ENCODE data around the gene MYO7B.

MYO7B gene

DNA sequence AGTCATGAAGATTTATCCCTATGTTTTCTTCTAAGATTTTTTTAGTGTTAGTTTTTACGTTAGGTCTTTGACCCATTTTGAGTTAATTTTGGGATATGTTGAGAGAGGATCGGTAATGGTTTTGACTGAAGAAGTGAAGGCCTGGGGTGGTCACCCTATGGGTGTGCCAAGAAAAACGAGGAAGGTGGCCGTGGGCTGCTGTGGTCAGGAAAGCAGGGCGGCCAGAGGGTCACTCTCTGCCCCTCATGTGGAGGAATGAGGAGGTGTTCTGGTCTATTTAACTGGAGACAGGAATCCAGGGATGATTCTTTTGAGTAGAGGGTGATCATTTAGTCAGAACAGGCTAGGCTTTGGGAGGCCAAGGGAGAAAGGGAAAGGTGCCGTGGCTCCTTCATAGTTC, 50.7 kb downstream of the MYO7B start:
- DNase-seq (ENCODE audit: low read depth in 4 of 4, low spot score in 1 of 4), result no peak

DNA sequence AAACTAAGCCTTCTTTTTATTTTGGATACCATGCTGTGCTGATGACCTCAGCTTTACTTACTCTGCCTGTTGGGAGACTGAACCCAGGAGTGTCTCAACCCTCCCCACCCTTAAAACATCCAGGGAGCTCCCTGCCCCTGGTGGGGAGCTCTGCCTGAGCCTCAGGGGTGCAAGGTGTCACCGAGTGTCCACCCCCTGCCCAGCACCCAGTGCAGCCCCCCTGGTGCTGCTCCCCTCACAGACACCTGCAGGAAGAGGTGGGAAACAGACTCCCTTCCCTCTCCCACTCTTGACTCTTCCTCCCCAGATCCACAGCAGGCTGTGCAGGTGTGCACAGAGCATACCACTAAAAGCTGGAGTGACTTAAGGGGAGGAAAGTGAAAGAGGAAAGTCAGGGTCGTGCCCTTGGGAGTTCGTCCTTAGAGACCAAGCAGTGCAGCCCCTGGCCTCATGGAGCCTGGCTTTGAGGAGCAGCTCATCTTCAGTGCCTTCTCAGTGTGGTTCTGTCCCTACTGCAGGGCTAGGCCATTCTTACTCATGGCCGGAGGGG, 51.3 kb downstream of the MYO7B start:
- DNase-seq (ENCODE audit: low read depth in 4 of 4, low spot score in 1 of 4), result no peak

DNA sequence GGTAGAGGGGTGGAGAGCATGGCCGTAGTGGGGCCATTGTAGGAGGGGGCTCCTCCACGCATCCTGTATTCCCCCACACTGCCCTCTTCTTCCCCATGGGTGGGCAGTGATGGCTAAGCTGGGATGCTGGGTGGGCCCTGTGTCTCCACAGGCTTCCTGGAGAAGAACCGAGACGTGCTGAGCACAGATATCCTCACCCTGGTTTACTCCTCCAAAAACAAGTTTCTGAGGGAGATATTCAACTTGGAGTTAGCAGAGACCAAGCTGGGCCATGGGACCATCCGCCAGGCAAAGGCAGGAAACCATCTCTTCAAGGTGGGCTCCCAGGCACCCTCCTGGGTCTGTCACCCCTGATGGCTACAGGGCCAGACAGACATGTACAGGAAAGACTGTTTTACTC, 52.8 kb downstream of the MYO7B start:
- DNase-seq (ENCODE audit: low read depth in 4 of 4, low spot score in 1 of 4), result no peak

DNA sequence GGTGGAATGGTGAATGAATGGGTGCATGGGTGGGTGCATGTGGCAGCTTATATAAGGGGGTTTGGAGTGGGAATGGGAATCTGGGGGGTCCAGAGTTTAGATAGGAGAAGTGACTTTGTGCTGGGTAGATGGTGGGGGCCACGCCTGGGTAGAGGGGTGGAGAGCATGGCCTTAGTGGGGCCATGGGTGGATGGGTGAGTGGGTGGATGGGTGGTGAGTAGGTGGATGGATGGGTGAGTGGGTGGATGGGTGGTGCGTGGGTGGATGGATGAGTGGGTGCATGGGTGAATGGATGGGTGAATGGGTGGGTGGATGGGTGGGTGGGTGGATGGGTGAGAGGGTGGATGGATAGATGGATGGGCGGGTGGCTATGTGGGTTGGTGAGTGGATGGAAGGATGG, 53.9 kb downstream of the MYO7B start:
- DNase-seq (ENCODE audit: low read depth in 4 of 4, low spot score in 1 of 4), result no peak

DNA sequence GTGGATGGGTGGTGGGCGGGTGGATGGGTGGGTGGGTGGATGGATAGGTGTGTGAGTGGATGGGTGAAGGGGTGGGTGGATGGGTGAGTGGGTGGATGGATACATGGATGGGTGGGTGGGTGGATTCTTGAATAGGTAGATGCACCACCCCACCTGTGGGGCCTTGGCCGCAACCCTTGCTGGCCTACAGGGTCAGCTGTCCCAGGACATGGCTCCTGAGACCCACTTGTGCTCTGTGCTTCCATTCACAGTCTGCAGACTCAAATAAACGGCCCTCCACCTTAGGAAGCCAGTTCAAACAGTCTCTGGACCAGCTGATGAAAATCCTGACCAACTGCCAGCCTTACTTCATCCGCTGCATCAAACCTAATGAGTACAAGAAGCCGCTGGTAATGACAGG, 54.4 kb downstream of the MYO7B start:
- no peak for DNase-seq (ENCODE audit: low read depth in 4 of 4, low spot score in 1 of 4)

DNA sequence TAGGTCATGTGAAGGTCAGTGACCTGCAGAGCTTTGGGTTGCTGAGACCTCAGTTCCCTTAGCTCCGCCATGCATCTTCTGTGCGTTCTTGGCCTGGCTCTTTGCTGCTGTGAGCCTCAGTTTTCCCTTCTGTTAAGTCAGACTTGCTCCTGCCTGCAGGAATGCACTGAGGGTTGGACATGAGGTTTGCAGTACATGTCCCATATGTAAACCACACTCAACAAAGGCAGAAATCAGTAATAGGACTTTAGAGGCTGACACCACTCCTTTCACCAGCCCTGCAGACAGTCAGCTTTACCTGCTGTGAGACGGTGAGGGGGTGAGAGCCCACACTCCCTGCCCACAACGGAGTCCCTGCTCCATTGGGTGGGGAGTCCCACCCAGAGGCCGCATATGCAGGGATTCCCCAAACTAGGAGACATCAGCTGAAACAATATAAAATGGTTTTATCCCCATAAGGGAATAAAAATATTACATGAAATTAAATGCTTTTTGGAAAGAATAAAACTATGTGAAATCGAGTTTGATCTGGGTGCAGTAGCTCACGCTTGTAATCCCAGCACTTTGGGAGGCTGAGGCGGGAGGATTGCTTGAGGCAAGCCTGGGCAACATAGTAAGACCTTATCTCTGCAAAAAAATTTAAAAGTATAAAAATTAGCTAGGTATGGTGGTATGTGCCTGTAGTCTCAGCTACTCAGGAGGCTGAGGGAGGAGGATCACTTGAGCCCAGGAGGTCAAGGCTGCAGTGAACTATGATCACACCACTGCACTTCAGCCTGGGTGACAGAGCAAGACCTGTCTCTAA, 55.1 kb downstream of the MYO7B start:
- DNase-seq (ENCODE audit: low read depth in 4 of 4, low spot score in 1 of 4), result no peak

DNA sequence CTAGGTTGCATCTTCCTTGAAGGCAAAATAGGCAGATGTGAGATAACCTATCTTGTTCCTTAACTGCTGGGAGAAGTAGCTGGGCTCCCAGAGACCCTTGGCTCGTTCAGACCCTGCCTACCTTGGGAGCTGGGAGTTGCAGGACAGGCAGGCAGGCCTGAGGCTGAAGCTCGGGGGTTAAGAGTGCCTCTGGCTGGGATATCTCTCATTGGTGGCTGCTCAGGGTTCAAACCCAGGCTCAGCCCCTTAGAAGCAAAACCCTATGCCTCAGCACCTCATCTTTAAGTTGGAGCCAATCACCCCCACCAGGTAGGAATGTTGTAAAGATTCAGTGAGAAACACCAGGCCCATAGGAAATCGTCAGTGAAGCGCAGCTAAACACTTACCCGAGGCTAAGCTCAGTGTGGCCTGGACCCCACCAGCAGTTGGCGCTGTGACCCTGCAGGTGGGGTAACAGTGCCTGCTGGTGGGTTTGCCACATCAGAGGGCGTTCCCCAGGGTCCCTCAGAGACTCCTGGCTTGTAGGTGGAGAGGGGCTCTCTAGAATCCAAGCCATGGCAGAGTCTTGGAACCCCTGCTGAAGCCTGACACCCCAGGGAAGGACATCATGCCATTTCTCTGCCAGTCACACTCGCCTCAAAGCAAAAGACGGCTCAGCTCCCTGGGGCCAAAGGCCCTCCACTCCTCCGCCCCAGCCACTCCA, 55.9 kb downstream of the MYO7B start:
- peak; percentile 21 to 50 (median 40) for DNase-seq (ENCODE audit: low read depth in 4 of 4, low spot score in 1 of 4)

DNA sequence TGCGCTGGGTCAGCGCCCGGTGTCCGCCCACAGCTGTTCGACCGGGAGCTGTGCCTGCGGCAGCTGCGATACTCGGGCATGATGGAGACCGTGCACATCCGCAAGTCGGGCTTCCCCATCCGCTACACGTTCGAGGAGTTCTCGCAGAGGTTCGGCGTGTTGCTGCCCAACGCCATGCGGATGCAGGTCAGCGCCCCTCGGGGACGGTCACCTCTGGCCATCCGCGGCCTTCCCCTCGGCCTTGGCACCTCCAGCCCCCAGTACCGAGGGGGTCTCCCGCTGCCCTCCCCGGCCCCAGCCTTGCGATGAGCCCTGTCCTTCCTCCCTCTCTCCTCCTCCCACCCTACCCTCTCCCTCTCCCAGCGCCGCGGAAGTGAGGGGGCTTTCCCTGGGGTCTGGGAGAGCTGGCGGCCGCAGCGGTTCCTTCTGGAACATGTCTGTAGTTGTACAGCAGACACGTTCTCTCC, 57.3 kb downstream of the MYO7B start:
- DNase-seq (ENCODE audit: low read depth in 4 of 4, low spot score in 1 of 4), result no peak

DNA sequence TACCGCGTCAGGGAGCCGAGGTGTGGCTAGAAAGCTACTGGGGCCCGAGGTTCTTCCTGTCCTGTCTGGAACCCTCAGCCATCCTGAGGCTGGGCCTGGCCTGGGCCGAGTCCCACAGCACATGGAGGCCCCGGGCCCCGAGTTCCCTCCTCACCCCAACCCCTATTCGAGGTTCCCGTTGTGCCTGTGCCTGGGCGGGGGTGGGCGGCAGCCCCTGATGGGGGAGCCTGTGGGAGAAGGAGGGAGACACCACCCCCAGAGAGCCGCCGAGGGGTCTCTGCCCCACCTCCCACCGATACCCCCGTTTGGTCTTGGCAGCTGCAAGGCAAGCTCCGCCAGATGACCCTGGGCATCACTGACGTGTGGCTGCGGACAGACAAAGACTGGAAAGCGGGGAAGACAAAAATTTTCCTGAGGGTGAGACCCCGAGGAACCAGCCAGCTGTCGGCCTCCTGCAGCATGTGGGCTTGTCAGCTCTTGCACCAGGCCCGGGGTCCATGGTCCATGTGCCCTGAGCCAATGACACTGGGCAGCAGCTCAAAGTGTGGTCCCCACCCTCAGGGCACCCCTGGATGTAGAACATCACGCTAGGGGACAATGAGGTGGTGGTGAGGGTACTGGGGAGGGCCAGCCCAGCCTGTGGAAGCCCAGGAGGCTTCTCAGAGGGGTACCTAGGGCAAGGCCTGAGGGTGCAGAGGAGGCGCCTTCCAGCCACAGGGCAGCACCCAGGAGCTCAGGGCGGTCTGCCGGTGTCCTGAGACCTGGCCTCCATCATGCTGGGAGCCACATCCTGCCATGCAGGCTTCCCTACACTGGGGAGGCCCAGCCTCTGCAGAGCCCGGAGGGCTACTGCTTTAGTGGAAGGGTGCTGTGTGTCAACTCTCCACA, 58.0 kb downstream of the MYO7B start:
- no peak for DNase-seq (ENCODE audit: low read depth in 4 of 4, low spot score in 1 of 4)

DNA sequence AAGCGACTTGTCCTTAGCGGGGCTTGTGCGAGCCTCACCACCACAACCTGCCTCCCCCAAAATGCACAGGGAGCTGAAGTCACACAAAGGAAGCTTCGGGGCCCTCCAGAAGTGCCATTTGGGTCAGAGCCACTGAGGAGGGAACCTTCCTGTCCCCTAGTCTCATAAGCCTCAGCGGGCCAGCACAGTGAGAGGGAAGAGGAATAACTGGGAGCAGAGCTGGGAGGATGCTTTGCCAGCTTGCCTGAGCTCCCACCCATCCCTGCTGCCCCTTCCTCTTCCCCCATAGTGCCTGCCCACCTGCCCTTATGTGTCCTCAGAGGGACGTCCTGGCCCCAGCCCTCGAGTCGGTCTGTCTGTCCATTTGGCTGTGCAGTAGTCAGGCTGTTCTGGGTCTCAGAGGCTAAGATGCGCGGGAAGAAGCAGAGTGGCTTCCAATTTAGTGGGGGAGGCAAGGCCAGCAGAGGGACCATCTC, 58.7 kb downstream of the MYO7B start:
- DNase-seq (ENCODE audit: low read depth in 4 of 4, low spot score in 1 of 4), result no peak

DNA sequence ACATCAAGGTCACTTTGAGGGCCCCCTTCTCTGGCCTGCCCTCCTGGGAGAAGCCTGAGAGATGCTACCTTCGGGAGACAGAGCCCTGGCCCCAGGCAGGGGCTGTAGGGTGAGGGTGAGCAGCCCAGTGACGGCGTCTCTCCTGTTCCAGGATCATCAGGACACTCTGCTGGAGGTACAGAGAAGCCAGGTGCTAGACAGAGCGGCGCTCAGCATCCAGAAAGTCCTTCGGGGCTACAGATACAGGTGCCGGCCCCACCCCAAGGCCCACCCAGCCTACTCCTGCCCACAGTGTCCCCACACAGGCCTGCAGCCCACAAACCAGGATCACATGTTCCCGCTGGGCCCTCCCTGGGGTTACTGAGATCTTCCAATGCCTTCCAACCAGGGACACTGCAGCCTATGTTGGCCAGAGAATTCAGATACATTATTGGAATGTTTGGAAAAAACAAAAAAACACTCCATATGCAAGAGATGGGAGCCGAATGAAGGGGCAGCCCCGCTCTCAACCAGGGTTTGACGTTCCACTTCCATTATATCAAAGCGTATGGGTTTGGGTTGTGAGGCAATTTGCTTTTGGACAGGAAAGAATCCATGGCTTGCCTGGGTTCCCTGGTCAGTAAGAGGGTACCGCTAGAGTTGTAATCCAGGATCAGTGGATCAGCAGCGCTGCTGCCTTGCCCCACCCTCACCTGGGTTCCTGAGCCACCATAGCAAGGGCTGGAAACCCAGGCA, 61.0 kb downstream of the MYO7B start:
- no peak for DNase-seq (ENCODE audit: low read depth in 4 of 4, low spot score in 1 of 4)

DNA sequence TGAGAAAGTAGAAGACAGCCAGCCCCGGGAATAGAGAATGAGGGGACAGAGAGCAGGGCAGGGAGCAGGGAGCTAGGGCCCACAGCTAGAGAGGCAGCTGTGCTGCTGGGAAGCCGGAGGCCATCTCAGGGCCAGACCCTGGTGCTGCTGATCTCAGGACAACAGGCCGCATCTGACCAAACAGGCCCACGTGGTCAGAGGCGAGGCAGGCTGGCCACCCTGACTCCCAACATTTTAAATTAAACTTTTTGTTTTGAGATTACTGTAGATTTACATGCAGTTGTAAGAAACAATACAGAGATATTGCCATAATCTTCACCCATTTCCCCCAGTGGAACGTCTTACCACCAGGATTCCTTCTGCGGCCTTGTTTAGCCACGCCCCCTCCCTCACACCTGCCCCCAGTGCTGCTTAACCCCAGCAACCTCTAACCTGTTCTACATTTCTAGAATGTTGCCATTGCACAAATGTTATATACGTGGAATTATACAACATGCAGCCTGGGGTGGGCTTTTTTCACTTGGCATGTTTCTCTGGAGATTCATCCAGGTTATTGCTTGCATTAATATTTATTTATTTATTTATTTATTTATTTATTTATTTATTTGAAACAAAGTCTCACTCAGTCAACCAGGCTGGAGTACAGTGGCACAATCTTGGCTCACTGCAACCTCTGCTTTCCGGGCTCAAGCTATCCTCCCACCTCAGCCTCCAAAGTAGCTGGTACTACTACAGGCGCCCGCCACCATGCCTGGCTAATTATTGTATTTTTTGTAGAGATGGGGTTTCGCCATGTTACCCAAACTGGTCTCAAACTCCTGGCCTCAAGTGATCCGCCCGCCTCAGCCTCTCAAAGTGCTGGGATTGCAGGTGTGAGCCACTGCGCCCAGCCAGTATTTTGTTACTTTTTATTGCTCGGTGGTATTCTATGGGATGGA, 61.8 kb downstream of the MYO7B start:
- DNase-seq (ENCODE audit: low read depth in 4 of 4, low spot score in 1 of 4), result no peak

DNA sequence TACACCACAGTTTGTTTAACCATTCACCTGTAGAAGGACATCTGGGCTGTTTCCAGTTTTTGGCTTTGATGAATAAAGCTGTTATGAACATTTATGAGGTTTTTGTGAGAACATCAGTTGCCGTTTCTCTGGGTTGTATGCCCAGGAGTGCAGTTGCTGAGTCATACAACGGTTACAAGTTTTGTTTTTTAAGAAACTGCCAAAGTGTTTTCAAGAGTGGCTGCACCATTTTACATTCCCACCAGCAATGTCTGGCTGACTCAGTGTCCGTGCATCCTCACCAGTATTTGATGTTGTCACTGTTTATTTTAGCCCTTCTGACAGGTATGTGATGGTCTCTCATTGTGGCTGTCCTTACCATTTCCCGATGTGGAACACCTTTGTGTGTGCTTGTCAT, 62.5 kb downstream of the MYO7B start:
- DNase-seq (ENCODE audit: low read depth in 4 of 4, low spot score in 1 of 4), result no peak

DNA sequence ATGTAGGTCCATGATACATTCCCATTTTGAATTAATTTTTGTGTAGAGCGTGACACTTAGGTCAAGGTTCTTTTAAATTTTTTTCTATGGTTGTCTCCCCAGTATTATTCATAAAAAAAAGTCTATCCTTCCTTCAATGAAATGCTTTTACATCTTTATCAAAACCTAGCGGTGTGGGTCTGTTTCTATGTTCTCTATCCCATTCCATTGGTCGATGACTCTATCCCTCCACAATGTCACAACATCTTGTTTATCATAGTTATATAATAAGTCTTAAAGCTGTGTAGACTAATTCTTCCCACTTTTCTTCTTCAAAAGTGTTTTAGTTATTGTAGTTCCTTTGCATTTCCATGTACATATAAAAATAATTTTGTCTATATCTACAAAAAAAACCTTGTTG, 63.2 kb downstream of the MYO7B start:
- DNase-seq (ENCODE audit: low read depth in 4 of 4, low spot score in 1 of 4), result no peak

DNA sequence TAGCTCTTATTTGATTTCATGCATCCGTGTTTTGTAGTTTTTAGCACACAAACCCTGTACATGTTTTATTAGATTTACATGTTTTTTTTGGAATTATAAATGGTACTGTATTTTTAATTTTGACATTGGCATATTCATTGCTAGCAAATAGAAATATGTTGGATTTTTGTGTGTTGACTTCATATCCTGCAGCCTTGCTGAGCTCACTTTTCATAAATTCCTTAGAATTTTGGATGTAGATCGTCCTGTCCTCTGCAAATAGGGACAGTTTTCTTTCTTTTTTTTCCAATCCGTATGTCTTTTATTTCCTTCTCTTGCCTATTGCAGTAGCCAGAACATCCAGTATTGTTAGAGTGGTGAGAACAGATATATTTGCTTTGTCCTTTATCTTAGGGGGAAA, 63.7 kb downstream of the MYO7B start:
- no peak for DNase-seq (ENCODE audit: low read depth in 4 of 4, low spot score in 1 of 4)

DNA sequence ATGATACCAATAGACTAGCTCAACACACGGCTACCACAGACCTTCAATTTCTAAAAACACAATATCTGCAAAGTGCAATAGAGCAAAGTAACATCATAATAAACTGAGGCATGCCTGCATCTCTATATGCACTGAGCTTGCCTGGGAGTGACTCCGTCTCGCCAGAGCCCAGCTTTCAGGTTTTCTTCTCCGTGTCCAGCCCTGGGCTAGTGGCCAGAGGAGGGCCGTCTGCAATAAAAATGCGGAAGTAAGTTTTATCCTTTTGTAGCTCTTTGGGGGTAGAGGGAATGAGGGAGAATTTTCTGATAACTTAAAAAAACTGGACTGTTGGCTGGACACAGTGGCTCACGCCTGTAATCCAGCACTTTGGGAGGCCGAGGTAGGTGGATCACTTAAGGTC, 69.5 kb downstream of the MYO7B start:
- DNase-seq (ENCODE audit: low read depth in 4 of 4, low spot score in 1 of 4), result no peak

DNA sequence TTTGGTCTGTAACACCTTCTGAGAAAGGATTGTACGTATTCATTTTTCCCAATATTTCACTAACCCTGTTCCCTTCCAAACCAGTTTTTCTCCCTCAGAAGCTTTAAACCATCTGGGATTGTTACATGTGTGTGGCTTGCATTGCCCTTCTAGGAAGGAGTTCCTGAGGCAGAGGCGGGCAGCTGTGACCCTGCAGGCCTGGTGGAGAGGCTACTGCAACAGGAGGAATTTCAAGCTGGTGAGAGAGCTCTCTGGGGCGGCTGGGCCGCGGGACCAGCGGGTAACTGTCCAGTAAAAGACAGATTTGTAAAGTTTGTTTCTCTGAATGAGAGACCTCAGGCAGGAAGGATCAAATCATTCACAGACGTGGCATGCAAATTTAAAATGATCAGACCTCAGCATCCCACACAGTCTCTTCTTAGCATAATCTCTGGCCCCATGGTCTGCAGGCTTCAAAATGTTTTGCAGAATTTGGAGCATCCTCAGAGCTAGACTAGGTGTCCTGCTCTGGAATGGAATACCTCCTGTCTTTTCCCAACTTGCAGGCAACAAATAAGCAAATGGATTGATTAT, 70.3 kb downstream of the MYO7B start:
- DNase-seq (ENCODE audit: low read depth in 4 of 4, low spot score in 1 of 4), result no peak

DNA sequence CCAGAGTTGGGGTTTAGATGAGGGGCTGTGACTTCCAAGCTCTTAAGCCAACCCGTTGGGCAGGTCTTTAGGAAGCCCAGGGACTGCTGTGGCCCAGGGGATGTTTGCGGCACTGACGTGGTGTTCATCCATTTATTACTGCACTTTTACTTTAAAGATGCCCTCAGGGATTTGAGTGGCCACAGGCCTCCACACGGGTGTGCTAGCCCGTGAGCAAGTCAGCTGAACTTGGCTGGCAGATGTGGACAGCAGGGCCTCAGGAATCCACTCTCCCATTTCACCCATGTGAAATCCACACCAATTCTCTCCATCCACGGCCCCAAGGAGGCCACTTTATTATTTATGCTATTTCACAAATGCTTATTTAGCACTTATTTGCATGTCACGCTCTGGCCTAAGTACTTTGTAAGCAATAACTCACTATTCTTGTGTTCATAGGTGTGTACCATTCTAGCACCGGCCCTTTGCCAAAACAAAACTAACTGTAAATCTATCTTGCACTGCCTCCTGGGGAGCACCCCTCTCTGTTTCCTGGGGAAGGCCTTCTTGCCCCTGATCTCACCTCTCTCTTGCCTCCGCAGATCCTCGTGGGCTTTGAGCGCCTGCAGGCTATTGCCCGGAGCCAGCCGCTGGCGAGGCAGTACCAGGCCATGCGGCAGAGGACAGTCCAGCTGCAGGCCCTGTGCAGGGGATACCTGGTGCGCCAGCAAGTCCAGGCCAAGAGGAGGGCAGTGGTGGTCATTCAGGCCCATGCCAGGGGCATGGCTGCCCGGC, 71.3 kb downstream of the MYO7B start:
- DNase-seq (ENCODE audit: low read depth in 4 of 4, low spot score in 1 of 4), result no peak

Data from stimulated activated CD4-positive, alpha-beta T cell treated with anti-CD3 and anti-CD28 coated beads, Interleukin-1b, Interleukin-23, amount 100 ng/mL, for 24 hours (primary cell).